H1 (cell line): ENCODE data around the gene UBAC1. TPM values are rescaled to one million over a fixed set of nuclear protein-coding genes. Genes with fewer than 3 reads are reported as not detected.
A peak's percentile ranks its signal among the peaks of the same experiment; 100 is the strongest.

Experiments used
- CTCF ChIA-PET: fragments of 300-600 bp; sonication (Branson Sonifier 250); formaldehyde crosslinking; loops from one replicate; lab custom pipeline; 2021; ENCODE audit not compliant: partially characterized antibody; lab: Charles Lee
- POLR2A ChIA-PET: fragments of 300-600 bp; sonication (Branson Sonifier 250); formaldehyde crosslinking; loops from one replicate; lab custom pipeline; 2021; ENCODE audit warnings: inconsistent platforms; ENCODE audit not compliant: partially characterized antibody; lab: Charles Lee
- DNase-seq, 2 experiments: peaks; one replicate each; pipeline versions ENCODE4 v3.0.0 to v3.0.0-alpha.2; 2010 to 2022; ENCODE audit warnings: low spot score in 2 of 2, low read depth in 1 of 2, mixed read lengths in 1 of 2
- FAIRE-seq: peaks from 2 replicates; lab custom pipeline; 2011; peaks lifted over from hg19 to GRCh38; lab: Jason Lieb, UNC
- H2AFZ ChIP-seq: 2 replicates; pipeline ENCODE4 v1.8.1; 2012; ENCODE audit warnings: low read length, inconsistent platforms
- H2AK5ac ChIP-seq: 2 replicates; pipeline ENCODE4 v1.6.1; 2013; ENCODE audit warnings: low read depth, low read length
- H2BK120ac ChIP-seq: replicated peaks from 2 replicates; pipeline ENCODE3; 2013; ENCODE audit warnings: low read depth, low read length, inconsistent platforms
- H2BK12ac ChIP-seq: 2 replicates; pipeline ENCODE4 v1.6.1; 2013; ENCODE audit warnings: low read depth, low read length
- H2BK15ac ChIP-seq: 2 replicates; pipeline ENCODE4 v1.6.1; 2013; ENCODE audit warnings: low read length
- H2BK20ac ChIP-seq: 2 replicates; pipeline ENCODE4 v1.6.1; 2013; ENCODE audit warnings: low read length
- H2BK5ac ChIP-seq: 2 replicates; pipeline ENCODE4 v1.6.1; 2013; ENCODE audit warnings: low read depth, low read length
- H3K14ac ChIP-seq: 2 replicates; pipeline ENCODE4 v1.6.1; 2013; ENCODE audit warnings: inconsistent platforms; ENCODE audit not compliant: insufficient read length
- H3K18ac ChIP-seq: 2 replicates; pipeline ENCODE4 v1.6.1; 2013; ENCODE audit warnings: low read length; ENCODE audit errors: extremely low read depth
- H3K23ac ChIP-seq: 2 replicates; pipeline ENCODE4 v1.6.1; 2013; ENCODE audit warnings: inconsistent platforms; ENCODE audit not compliant: insufficient read length
- H3K23me2 ChIP-seq: 2 replicates; pipeline ENCODE4 v1.6.1; 2013; ENCODE audit warnings: low read depth, low read length
- H3K27ac ChIP-seq: 2 replicates; pipeline ENCODE4 v1.6.1; 2011; ENCODE audit warnings: low read depth, low read length, inconsistent platforms
- H3K27me3 ChIP-seq, 4 experiments: replicated peaks in 1 of 4; 1 replicate in 1 of 4; 2 replicates in 3 of 4; pipeline versions ENCODE4 v1.6.1 to v1.8.1; 2011 to 2013; ENCODE audit warnings: low read length in 3 of 4, mild to moderate bottlenecking in 3 of 4, inconsistent platforms in 2 of 4, mixed read lengths in 2 of 4, moderate library complexity in 1 of 4; ENCODE audit not compliant: control insufficient read depth in 3 of 4, insufficient read depth in 3 of 4; ENCODE audit errors: extremely low read depth in 1 of 4
- H3K36me3 ChIP-seq, 4 experiments: 2 replicates each; pipeline versions ENCODE4 v1.6.1 to v1.8.1; 2011 to 2013; ENCODE audit warnings: mild to moderate bottlenecking in 4 of 4, low read length in 3 of 4, moderate library complexity in 2 of 4, control low read depth in 1 of 4, inconsistent platforms in 1 of 4; ENCODE audit not compliant: insufficient read depth in 4 of 4, control insufficient read depth in 2 of 4
- H3K4ac ChIP-seq: replicated peaks from 2 replicates; pipeline ENCODE3; 2013; ENCODE audit warnings: low read length, low read depth, mixed read lengths, inconsistent platforms; ENCODE audit not compliant: insufficient read length
- H3K4me1 ChIP-seq, 4 experiments: replicated peaks in 1 of 4; 1 replicate in 1 of 4; 2 replicates in 3 of 4; pipeline versions ENCODE4 v1.6.1 to v1.8.1; 2011 to 2013; ENCODE audit warnings: low read length in 3 of 4, inconsistent platforms in 2 of 4, mixed read lengths in 1 of 4; ENCODE audit not compliant: insufficient read depth in 4 of 4, control insufficient read depth in 3 of 4
- H3K4me2 ChIP-seq, 2 experiments: 2 replicates each; pipeline versions ENCODE4 v1.6.1 to v1.8.1; 2011 to 2013; ENCODE audit warnings: low read depth in 2 of 2, low read length in 2 of 2, control low read depth in 1 of 2, inconsistent platforms in 1 of 2, mild to moderate bottlenecking in 1 of 2; ENCODE audit not compliant: insufficient read depth in 1 of 2
- H3K4me3 ChIP-seq, 4 experiments: fragments of 200-600, 300-600 bp in 1 of 4; sonication (generic), shearing (Covaris generic), sonication (Bioruptor Twin) in 1 of 4; 2 replicates each; pipeline versions ENCODE4 v1.5.1 to v1.8.1; 2011 to 2016; ENCODE audit warnings: low read length in 4 of 4, low read depth in 3 of 4, control low read depth in 2 of 4, inconsistent platforms in 2 of 4, mild to moderate bottlenecking in 2 of 4, mixed read lengths in 1 of 4, moderate library complexity in 1 of 4; ENCODE audit not compliant: insufficient read depth in 2 of 4; ENCODE audit errors: extremely low read depth in 1 of 4
- H3K56ac ChIP-seq: replicated peaks from 2 replicates; pipeline ENCODE3; 2013; ENCODE audit warnings: low read depth, mild to moderate bottlenecking, mixed read lengths, low read length, inconsistent platforms; ENCODE audit not compliant: insufficient read length
- H3K79me1 ChIP-seq: 2 replicates; pipeline ENCODE4 v1.6.1; 2013; ENCODE audit warnings: low read depth, low read length, control low read depth
- H3K79me2 ChIP-seq, 2 experiments: 2 replicates each; pipeline versions ENCODE4 v1.6.1 to v1.8.1; 2012 to 2013; ENCODE audit warnings: low read length in 2 of 2, mild to moderate bottlenecking in 2 of 2, inconsistent platforms in 1 of 2; ENCODE audit not compliant: insufficient read depth in 2 of 2, control insufficient read depth in 1 of 2
- H3K9ac ChIP-seq, 4 experiments: replicated peaks in 1 of 4; 1 replicate in 1 of 4; 2 replicates in 3 of 4; pipeline versions ENCODE4 v1.6.1 to v1.8.1; 2011 to 2013; ENCODE audit warnings: low read depth in 3 of 4, low read length in 3 of 4, control low read depth in 2 of 4, mild to moderate bottlenecking in 2 of 4, moderate library complexity in 2 of 4, inconsistent platforms in 1 of 4; ENCODE audit errors: extremely low read depth in 1 of 4
- H3K9me3 ChIP-seq, 2 experiments: 2 replicates each; pipeline versions ENCODE4 v1.6.1 to v1.8.1; 2012 to 2013; ENCODE audit warnings: mild to moderate bottlenecking in 2 of 2, moderate library complexity in 2 of 2, control low read depth in 1 of 2, inconsistent platforms in 1 of 2, low read depth in 1 of 2, low read length in 1 of 2, mixed read lengths in 1 of 2; ENCODE audit not compliant: insufficient read depth in 2 of 2
- H4K20me1 ChIP-seq, 2 experiments: replicated peaks in 1 of 2; 2 replicates each; pipeline versions ENCODE3 to v1.8.1; 2011 to 2013; ENCODE audit warnings: inconsistent platforms in 2 of 2, low read length in 2 of 2, mild to moderate bottlenecking in 1 of 2; ENCODE audit not compliant: insufficient read depth in 2 of 2, control insufficient read depth in 1 of 2
- H4K5ac ChIP-seq: 2 replicates; pipeline ENCODE4 v1.6.1; 2013; ENCODE audit warnings: low read length, low read depth, mixed read lengths, inconsistent platforms; ENCODE audit not compliant: insufficient read length
- H4K8ac ChIP-seq: 2 replicates; pipeline ENCODE4 v1.8.0; 2013; ENCODE audit warnings: mild to moderate bottlenecking, moderate library complexity, low read length, inconsistent platforms; ENCODE audit not compliant: insufficient read depth; ENCODE audit errors: extremely low read depth
- H4K91ac ChIP-seq: replicated peaks from 2 replicates; pipeline ENCODE3; 2013; ENCODE audit warnings: low read length, mixed read lengths, inconsistent platforms; ENCODE audit not compliant: insufficient read length
- ATF2 ChIP-seq: IDR thresholded peaks from 2 replicates; pipeline ENCODE4 v1.6.1; 2012; ENCODE audit warnings: low read length, inconsistent platforms
- BACH1 ChIP-seq: IDR thresholded peaks from 2 replicates; pipeline ENCODE4 v1.6.1; 2012; ENCODE audit warnings: low read length, improper control_type of control experiment
- CBX5 ChIP-seq: fragments of 300-800, 300-1000 bp; sonication (generic); IDR thresholded peaks from 2 replicates; pipeline ENCODE4 v1.7.1; 2016; ENCODE audit warnings: antibody characterized with exemption, low read length, low read depth
- HDAC2 ChIP-seq, 2 experiments: fragments of 300-600 bp in 1 of 2; sonication (generic) in 1 of 2; IDR thresholded peaks; 2 replicates each; pipeline ENCODE4 v1.6.1; 2011 to 2012; ENCODE audit warnings: low read depth in 2 of 2, low read length in 2 of 2, mild to moderate bottlenecking in 2 of 2, moderate library complexity in 2 of 2, borderline replicate concordance in 1 of 2, inconsistent platforms in 1 of 2
- JUND ChIP-seq: IDR thresholded peaks from 2 replicates; pipeline ENCODE4 v1.6.1; 2011; ENCODE audit warnings: mild to moderate bottlenecking, improper control_type of control experiment, low read length
- KDM4A ChIP-seq: IDR thresholded peaks from one replicate; pipeline ENCODE4 v1.7.1; 2012; ENCODE audit warnings: low read depth, mild to moderate bottlenecking, moderate library complexity, low read length, inconsistent platforms; ENCODE audit not compliant: severe bottlenecking
- POLR2AphosphoS5 ChIP-seq: IDR thresholded peaks from 2 replicates; pipeline ENCODE4 v1.6.1; 2011; ENCODE audit warnings: low read depth, low read length
- SIN3A ChIP-seq, 2 experiments: IDR thresholded peaks in 1 of 2; conservative IDR thresholded peaks in 1 of 2; 2 replicates each; pipeline ENCODE4 v1.6.1; 2011 to 2012; ENCODE audit warnings: low read length in 2 of 2, improper control_type of control experiment in 1 of 2, low read depth in 1 of 2, mild to moderate bottlenecking in 1 of 2
- TEAD4 ChIP-seq: IDR thresholded peaks from 2 replicates; pipeline ENCODE4 v1.6.1; 2012; ENCODE audit warnings: low read depth, low read length, inconsistent platforms, mixed read lengths
- WGBS, 2 experiments: shearing (Covaris generic) in 1 of 2; methylation state at CpG; one replicate each; pipeline versions ENCODE4 v1.1.6 to v1.1.7; 2013 to 2015; ENCODE audit warnings: low lambda C conversion rate in 2 of 2, mixed read lengths in 2 of 2, inconsistent platforms in 1 of 2, low coverage in 1 of 2, missing lambda C conversion rate in 1 of 2; ENCODE audit not compliant: insufficient replicate concordance in 2 of 2, insufficient coverage in 1 of 2, insufficient read length in 1 of 2; ENCODE audit errors: extremely low coverage in 1 of 2, missing lambda C conversion rate in 1 of 2; 5-methylcytosine and 5-hydroxymethylcytosine counted together
- polyA plus RNA-seq, 7 experiments: library from polyadenylated mRNA; depleted of rRNA in 3 of 7; stranded (reverse) in 5 of 7; unstranded in 2 of 7; fragments of >200 nt in 5 of 7; fragments of 200-250 nt in 2 of 7; gene quantifications; 1 replicate in 5 of 7; 2 replicates in 1 of 7; 4 replicates in 1 of 7; pipeline versions ENCODE4 v1.2.1 to v1.2.3, GENCODE V29; 2011 to 2013; ENCODE audit warnings: missing spikeins in 2 of 7, mixed read lengths in 2 of 7
- total RNA-seq: library from RNA; stranded (reverse); fragmentation: NEBNext Ultra II Directional; extraction: Animal tissue kit (Norgen Biotek cat#: 25700); gene quantifications from 2 replicates; pipeline ENCODE4 v1.2.1, GENCODE V29; 2021

UBAC1 gene
- total and polyA plus RNA-seq, 2 of the 8 experiments (the other 6 are each of a cell fraction or from before 2014, with no cell fraction given), result 59.3 to 85.2 TPM

- DNase-seq (no peak), FAIRE-seq (no peak)
- H4K5ac ChIP-seq, result no peak overlapping the region
- H3K4me1 ChIP-seq, result peaks cover 0 to 3% (median 0%) of the 10 kb centered on the region in 4 experiments; a peak in 4 of 7 replicates
- H2BK120ac ChIP-seq, result no peak overlapping the region
- H3K27ac ChIP-seq, result no peak overlapping the region
- H3K4ac ChIP-seq, result no peak overlapping the region
- no peak overlapping the region for H3K9ac ChIP-seq
- 82% methylated on average over 23 of the region's 23 CpGs; no CpG with 5 or more reads in 1 of the 2 experiments for WGBS, 2 experiments
- H2BK5ac ChIP-seq, result 0 out of 2 replicates have a peak overlapping the region, but pooled peaks have one; percentile 46
- H3K79me1 ChIP-seq, result no peaks in the 10 kb centered on the region
- no peak overlapping the region for H2BK12ac ChIP-seq
- no peaks in the 10 kb centered on the region for H3K9me3 ChIP-seq
- H3K23me2 ChIP-seq, result no peaks in the 10 kb centered on the region; the same call in 1 of the 2 replicates
- H4K91ac ChIP-seq, result no peak overlapping the region
- no peak overlapping the region for H4K8ac ChIP-seq
- H3K14ac ChIP-seq, result no peak overlapping the region
- H3K79me2 ChIP-seq, result no peaks in the 10 kb centered on the region
- no peak overlapping the region for H3K4me3 ChIP-seq
- H3K36me3 ChIP-seq, result no peaks in the 10 kb centered on the region
- H3K23ac ChIP-seq, result no peak overlapping the region
- H3K18ac ChIP-seq, result no peak overlapping the region
- POLR2A ChIA-PET, result no interaction called here
- H2BK20ac ChIP-seq, result no peak overlapping the region
- H2AK5ac ChIP-seq, result no peak overlapping the region
- H3K4me2 ChIP-seq, result no peak overlapping the region
- CTCF ChIA-PET, result interaction anchor here (0.9 to 3.2 kb wide), 26 partner anchors 9 to 173 kb away, joined by 3 to 17 read pairs (median 4); partner anchors contain the start of gene UBAC1
- no peak overlapping the region for H3K56ac ChIP-seq
- peaks cover 0 to 5% of the 10 kb centered on the region in 2 experiments for H4K20me1 ChIP-seq
- no peaks in the 10 kb centered on the region for H3K27me3 ChIP-seq
- no peak overlapping the region for H2AFZ ChIP-seq
- 0 out of 2 replicates have a peak overlapping the region, but pooled peaks have one; percentile 12 for H2BK15ac ChIP-seq
- no peak for TF ChIP-seq HDAC2 (IDR thresholded peaks at IDR 0.05; ENCODE audit: borderline replicate concordance in 1 of 2, low read depth in 2 of 2, low read length in 2 of 2)
- TF ChIP-seq ATF2, result no peak
- no peak for TF ChIP-seq SIN3A (conservative IDR thresholded peaks at IDR 0.05 in 1 of 2, IDR thresholded peaks at IDR 0.05 in 1 of 2; ENCODE audit: low read depth in 1 of 2, low read length in 2 of 2)
- no peak for TF ChIP-seq BACH1
- TF ChIP-seq POLR2AphosphoS5, result no peak
- no peak for TF ChIP-seq KDM4A
- no peak for TF ChIP-seq CBX5
- no peak for TF ChIP-seq TEAD4
- no peak for TF ChIP-seq JUND
Measured at GRCh38 chr9:135973277-135974219, 12.4 kb upstream of the UBAC1 start.
